Uterus (tissue), 2 donors: ENCODE data around the gene RAP1B.

Experiments used
- CTCF ChIP-seq, 4 experiments: fragments of 200-600 bp in 2 of 4; fragments of 450-650 bp in 2 of 4; sonication (generic) in 2 of 4; IDR thresholded peaks; one replicate each; pipeline ENCODE4 v1.5.1; 2016 to 2019; ENCODE audit warnings: antibody characterized with exemption in 4 of 4, mild to moderate bottlenecking in 2 of 4, moderate library complexity in 1 of 4
- POLR2A ChIP-seq, 2 donors: fragments of 450-650 bp; IDR thresholded peaks; one replicate each; pipeline ENCODE4 v1.6.1; 2016; ENCODE audit warnings: antibody characterized with exemption in 2 of 2, mild to moderate bottlenecking in 1 of 2, moderate library complexity in 1 of 2

DNA sequence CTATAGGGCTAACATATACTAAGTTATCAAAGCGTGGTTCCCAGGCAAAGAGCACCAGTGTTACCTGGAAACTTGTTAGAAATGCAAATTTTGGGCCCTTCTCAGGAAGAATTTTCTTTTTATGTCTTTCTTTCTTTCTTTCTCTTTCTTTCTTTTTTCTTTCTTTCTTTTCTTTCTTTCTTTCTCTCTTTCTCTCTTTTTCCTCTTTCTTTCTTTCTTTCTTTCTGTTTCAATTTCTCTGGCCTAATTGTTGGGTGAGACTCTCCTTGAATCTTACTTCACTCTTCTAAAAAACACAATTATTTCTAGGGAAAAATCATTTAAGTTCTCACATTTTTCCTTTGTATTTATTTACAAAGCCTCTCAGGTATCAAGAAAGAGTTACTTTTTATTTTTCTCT lies 46.5 kb upstream of the RAP1B start:
- no peak for TF ChIP-seq CTCF (IDR thresholded peaks at IDR 0.05)
- no peak for TF ChIP-seq POLR2A (IDR thresholded peaks at IDR 0.05)
